WTC11 (cell line): Measurements from ENCODE around the gene FASN. TPM values are rescaled to one million over a fixed set of nuclear protein-coding genes. Genes with fewer than 3 reads are reported as not detected.

Experiments used
- ATAC-seq: fragments of 200-7000 bp; cut with Tn5 transposase; 2 replicates; pipeline ENCODE4 v1.10.0; 2021; ENCODE audit warnings: mild to moderate bottlenecking, moderate library complexity
- CTCF ChIA-PET: fragments of 300-600 bp; sonication (Branson Sonifier 250); formaldehyde crosslinking; loops from one replicate; lab custom pipeline; 2021; ENCODE audit warnings: antibody characterized with exemption; lab: Charles Lee
- POLR2A ChIA-PET: fragments of 350-600 bp; sonication (Branson Sonifier 250); formaldehyde crosslinking; loops from one replicate; lab custom pipeline; 2021; ENCODE audit warnings: antibody characterized with exemption; lab: Charles Lee
- DNase-seq: peaks from one replicate; pipeline ENCODE4 v3.0.0; 2021; ENCODE audit warnings: low spot score
- H3K27ac Mint-ChIP-seq: 2 replicates; pipeline ENCODE4 v1.8.0; 2021; ENCODE audit warnings: mixed read lengths
- H3K27me3 Mint-ChIP-seq: 2 replicates; pipeline ENCODE4 v1.8.0; 2021; ENCODE audit warnings: low read depth, mild to moderate bottlenecking, moderate library complexity, mixed read lengths
- H3K36me3 Mint-ChIP-seq: 2 replicates; pipeline ENCODE4 v1.8.0; 2021; ENCODE audit warnings: mixed read lengths
- H3K4me1 Mint-ChIP-seq: 2 replicates; pipeline ENCODE4 v1.8.0; 2022; ENCODE audit warnings: mixed read lengths
- H3K4me3 Mint-ChIP-seq: 2 replicates; pipeline ENCODE4 v1.8.0; 2021; ENCODE audit warnings: mild to moderate bottlenecking, moderate library complexity, mixed read lengths
- H3K9me3 Mint-ChIP-seq: 2 replicates; pipeline ENCODE4 v1.8.0; 2021; ENCODE audit warnings: mixed read lengths
- CBFB ChIP-seq: sonication (generic); formaldehyde crosslinking; IDR thresholded peaks from 2 replicates; pipeline ENCODE4 v1.8.1; 2022; ENCODE audit warnings: mild to moderate bottlenecking, low read depth, missing genetic modification reagents
- FOXJ3 ChIP-seq: sonication (generic); formaldehyde crosslinking; IDR thresholded peaks from 2 replicates; pipeline ENCODE4 v1.9.0; 2021; ENCODE audit warnings: missing genetic modification reagents, mild to moderate bottlenecking, borderline replicate concordance
- GABPB1 ChIP-seq: sonication (generic); formaldehyde crosslinking; IDR thresholded peaks from 2 replicates; pipeline ENCODE4 v1.8.1; 2023; ENCODE audit warnings: mild to moderate bottlenecking, missing genetic modification reagents
- JAZF1 ChIP-seq: fragments of 250-450 bp; sonication (Bioruptor Pico); IDR thresholded peaks from 2 replicates; pipeline ENCODE4 v1.9.0; 2021; ENCODE audit warnings: moderate library complexity, mild to moderate bottlenecking, inconsistent platforms
- NFATC4 ChIP-seq: fragments of 250-450 bp; sonication (Bioruptor Pico); IDR thresholded peaks from 2 replicates; pipeline ENCODE4 v1.9.0; 2021; ENCODE audit warnings: mild to moderate bottlenecking
- NFE2L1 ChIP-seq: sonication (generic); formaldehyde crosslinking; IDR thresholded peaks from 2 replicates; pipeline ENCODE4 v1.8.1; 2023; ENCODE audit warnings: missing genetic modification reagents
- NR2C2 ChIP-seq: sonication (generic); formaldehyde crosslinking; IDR thresholded peaks from 2 replicates; pipeline ENCODE4 v1.8.0; 2022; ENCODE audit warnings: mild to moderate bottlenecking, missing genetic modification reagents
- SOX15 ChIP-seq: fragments of 250-450 bp; sonication (Bioruptor Pico); IDR thresholded peaks from 2 replicates; pipeline ENCODE4 v1.9.0; 2021; ENCODE audit warnings: mild to moderate bottlenecking
- TCF7 ChIP-seq: sonication (generic); formaldehyde crosslinking; IDR thresholded peaks from 2 replicates; pipeline ENCODE4 v1.8.0; 2022; ENCODE audit warnings: mild to moderate bottlenecking, low read depth, missing genetic modification reagents, moderate library complexity
- TEAD1 ChIP-seq: sonication (generic); formaldehyde crosslinking; IDR thresholded peaks from 2 replicates; pipeline ENCODE4 v1.8.0; 2022; ENCODE audit warnings: mild to moderate bottlenecking, missing genetic modification reagents
- ZNF232 ChIP-seq: sonication (generic); formaldehyde crosslinking; IDR thresholded peaks from 2 replicates; pipeline ENCODE4 v1.8.0; 2022; ENCODE audit warnings: mild to moderate bottlenecking, missing genetic modification reagents
- total RNA-seq: library from RNA; stranded (reverse); gene quantifications from 3 replicates; pipeline ENCODE4 v1.2.3, GENCODE V29; 2021
- TF ChIP-seq, protein P1 (sequence below): fragments of 250-450 bp; sonication (Bioruptor Pico); IDR thresholded peaks from 2 replicates; pipeline ENCODE4 v1.9.0; 2021; ENCODE audit warnings: moderate library complexity, mild to moderate bottlenecking, inconsistent platforms, borderline replicate concordance
- TF ChIP-seq, protein P2 (sequence below): sonication (generic); formaldehyde crosslinking; conservative IDR thresholded peaks from 2 replicates; pipeline ENCODE4 v1.8.1; 2022; ENCODE audit warnings: mild to moderate bottlenecking, missing genetic modification reagents
- TF ChIP-seq, protein P3 (sequence below): sonication (generic); formaldehyde crosslinking; IDR thresholded peaks from 2 replicates; pipeline ENCODE4 v1.8.0; 2022; ENCODE audit warnings: missing genetic modification reagents
- TF ChIP-seq, protein P4 (sequence below): fragments of 250-450 bp; sonication (Bioruptor Pico); IDR thresholded peaks from 2 replicates; pipeline ENCODE4 v1.9.0; 2021; ENCODE audit warnings: mild to moderate bottlenecking, borderline replicate concordance
- TF ChIP-seq, protein P5 (sequence below): sonication (generic); formaldehyde crosslinking; IDR thresholded peaks from 2 replicates; pipeline ENCODE4 v1.8.0; 2022; ENCODE audit warnings: mild to moderate bottlenecking, missing genetic modification reagents
- TF ChIP-seq, protein P6 (sequence below): sonication (generic); formaldehyde crosslinking; IDR thresholded peaks from 2 replicates; pipeline ENCODE4 v1.8.0; 2022; ENCODE audit warnings: mild to moderate bottlenecking, missing genetic modification reagents
- TF ChIP-seq, protein P7 (sequence below): sonication (generic); formaldehyde crosslinking; IDR thresholded peaks from 2 replicates; pipeline ENCODE4 v1.8.1; 2023; ENCODE audit warnings: mild to moderate bottlenecking, missing genetic modification reagents, borderline replicate concordance
- TF ChIP-seq, protein P8 (sequence below): sonication (generic); formaldehyde crosslinking; IDR thresholded peaks from 2 replicates; pipeline ENCODE4 v1.8.0; 2023; ENCODE audit warnings: missing genetic modification reagents

FASN gene
- total RNA-seq, 1 experiment from 2014 or later: 742 TPM

DNA sequence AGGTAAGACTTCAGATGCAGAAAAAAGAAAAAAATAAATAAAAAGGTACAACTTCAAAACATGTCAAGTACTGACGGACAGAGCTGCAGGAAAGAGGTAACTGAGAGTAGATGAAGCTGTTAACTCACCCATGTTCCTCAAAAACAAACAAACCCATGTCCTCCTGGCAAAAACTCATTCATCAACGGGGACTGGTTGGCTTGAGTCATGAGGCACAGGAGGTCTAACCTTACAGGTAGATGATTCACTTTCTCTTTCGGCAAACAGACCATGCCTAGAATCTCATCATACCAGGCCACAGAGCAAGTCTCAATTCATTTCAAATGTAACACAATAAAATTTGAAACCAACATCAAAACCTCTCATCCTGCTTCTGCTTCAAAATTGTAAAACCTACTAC is 12.3 kb upstream of the FASN start (continued):
- TF ChIP-seq, protein P1, sequence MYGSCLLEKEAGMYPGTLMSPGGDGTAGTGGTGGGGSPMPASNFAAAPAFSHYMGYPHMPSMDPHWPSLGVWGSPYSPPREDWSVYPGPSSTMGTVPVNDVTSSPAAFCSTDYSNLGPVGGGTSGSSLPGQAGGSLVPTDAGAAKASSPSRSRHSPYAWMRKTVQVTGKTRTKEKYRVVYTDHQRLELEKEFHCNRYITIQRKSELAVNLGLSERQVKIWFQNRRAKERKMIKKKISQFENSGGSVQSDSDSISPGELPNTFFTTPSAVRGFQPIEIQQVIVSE (CRISPR knock-in tag): no peak
- no peak for TF ChIP-seq SOX15 (CRISPR knock-in tag)
- no peak for TF ChIP-seq TCF7 (CRISPR knock-in tag)
- TF ChIP-seq NFE2L1 (CRISPR knock-in tag): no peak
- TF ChIP-seq NFATC4 (CRISPR knock-in tag): no peak
- TF ChIP-seq, all 79 proteins: peak for 0

DNA sequence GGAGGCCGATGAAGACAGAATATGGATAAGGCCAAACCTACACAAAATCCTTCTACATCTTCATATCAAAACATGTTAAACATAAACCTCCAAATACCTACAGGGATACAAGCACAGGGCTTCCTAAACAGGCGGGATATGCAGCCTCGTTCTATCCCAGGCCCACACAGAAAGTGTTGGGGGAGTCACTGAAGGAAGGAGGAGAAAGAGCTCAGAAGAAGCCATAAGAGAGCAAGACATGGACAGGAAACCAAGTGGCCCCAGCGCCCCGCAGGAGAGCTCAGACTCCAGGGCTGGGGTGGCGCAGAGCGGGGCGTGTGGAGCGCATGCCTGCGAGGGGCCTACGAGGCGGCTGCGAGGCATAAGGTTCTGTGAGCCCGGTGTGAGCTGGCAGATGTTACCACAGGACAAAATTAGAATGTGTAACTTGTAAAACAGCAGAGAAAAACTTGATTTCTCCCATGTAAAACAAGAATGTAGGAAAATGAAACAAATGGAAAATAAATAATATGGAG is 11.0 kb upstream of the FASN start:
- no peak for DNase-seq
- no peak for TF ChIP-seq CBFB (CRISPR knock-in tag)
- TF ChIP-seq, protein P2, sequence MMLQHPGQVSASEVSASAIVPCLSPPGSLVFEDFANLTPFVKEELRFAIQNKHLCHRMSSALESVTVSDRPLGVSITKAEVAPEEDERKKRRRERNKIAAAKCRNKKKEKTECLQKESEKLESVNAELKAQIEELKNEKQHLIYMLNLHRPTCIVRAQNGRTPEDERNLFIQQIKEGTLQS (CRISPR knock-in tag): no peak
- TF ChIP-seq, protein P3, sequence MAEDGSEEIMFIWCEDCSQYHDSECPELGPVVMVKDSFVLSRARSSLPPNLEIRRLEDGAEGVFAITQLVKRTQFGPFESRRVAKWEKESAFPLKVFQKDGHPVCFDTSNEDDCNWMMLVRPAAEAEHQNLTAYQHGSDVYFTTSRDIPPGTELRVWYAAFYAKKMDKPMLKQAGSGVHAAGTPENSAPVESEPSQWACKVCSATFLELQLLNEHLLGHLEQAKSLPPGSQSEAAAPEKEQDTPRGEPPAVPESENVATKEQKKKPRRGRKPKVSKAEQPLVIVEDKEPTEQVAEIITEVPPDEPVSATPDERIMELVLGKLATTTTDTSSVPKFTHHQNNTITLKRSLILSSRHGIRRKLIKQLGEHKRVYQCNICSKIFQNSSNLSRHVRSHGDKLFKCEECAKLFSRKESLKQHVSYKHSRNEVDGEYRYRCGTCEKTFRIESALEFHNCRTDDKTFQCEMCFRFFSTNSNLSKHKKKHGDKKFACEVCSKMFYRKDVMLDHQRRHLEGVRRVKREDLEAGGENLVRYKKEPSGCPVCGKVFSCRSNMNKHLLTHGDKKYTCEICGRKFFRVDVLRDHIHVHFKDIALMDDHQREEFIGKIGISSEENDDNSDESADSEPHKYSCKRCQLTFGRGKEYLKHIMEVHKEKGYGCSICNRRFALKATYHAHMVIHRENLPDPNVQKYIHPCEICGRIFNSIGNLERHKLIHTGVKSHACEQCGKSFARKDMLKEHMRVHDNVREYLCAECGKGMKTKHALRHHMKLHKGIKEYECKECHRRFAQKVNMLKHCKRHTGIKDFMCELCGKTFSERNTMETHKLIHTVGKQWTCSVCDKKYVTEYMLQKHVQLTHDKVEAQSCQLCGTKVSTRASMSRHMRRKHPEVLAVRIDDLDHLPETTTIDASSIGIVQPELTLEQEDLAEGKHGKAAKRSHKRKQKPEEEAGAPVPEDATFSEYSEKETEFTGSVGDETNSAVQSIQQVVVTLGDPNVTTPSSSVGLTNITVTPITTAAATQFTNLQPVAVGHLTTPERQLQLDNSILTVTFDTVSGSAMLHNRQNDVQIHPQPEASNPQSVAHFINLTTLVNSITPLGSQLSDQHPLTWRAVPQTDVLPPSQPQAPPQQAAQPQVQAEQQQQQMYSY (CRISPR knock-in tag): no peak
- TF ChIP-seq, protein P4, sequence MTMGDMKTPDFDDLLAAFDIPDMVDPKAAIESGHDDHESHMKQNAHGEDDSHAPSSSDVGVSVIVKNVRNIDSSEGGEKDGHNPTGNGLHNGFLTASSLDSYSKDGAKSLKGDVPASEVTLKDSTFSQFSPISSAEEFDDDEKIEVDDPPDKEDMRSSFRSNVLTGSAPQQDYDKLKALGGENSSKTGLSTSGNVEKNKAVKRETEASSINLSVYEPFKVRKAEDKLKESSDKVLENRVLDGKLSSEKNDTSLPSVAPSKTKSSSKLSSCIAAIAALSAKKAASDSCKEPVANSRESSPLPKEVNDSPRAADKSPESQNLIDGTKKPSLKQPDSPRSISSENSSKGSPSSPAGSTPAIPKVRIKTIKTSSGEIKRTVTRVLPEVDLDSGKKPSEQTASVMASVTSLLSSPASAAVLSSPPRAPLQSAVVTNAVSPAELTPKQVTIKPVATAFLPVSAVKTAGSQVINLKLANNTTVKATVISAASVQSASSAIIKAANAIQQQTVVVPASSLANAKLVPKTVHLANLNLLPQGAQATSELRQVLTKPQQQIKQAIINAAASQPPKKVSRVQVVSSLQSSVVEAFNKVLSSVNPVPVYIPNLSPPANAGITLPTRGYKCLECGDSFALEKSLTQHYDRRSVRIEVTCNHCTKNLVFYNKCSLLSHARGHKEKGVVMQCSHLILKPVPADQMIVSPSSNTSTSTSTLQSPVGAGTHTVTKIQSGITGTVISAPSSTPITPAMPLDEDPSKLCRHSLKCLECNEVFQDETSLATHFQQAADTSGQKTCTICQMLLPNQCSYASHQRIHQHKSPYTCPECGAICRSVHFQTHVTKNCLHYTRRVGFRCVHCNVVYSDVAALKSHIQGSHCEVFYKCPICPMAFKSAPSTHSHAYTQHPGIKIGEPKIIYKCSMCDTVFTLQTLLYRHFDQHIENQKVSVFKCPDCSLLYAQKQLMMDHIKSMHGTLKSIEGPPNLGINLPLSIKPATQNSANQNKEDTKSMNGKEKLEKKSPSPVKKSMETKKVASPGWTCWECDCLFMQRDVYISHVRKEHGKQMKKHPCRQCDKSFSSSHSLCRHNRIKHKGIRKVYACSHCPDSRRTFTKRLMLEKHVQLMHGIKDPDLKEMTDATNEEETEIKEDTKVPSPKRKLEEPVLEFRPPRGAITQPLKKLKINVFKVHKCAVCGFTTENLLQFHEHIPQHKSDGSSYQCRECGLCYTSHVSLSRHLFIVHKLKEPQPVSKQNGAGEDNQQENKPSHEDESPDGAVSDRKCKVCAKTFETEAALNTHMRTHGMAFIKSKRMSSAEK (CRISPR knock-in tag): no peak
- TF ChIP-seq, protein P5, sequence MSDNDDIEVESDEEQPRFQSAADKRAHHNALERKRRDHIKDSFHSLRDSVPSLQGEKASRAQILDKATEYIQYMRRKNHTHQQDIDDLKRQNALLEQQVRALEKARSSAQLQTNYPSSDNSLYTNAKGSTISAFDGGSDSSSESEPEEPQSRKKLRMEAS: no peak
- TF ChIP-seq JAZF1 (CRISPR knock-in tag): no peak
- TF ChIP-seq, protein P6, sequence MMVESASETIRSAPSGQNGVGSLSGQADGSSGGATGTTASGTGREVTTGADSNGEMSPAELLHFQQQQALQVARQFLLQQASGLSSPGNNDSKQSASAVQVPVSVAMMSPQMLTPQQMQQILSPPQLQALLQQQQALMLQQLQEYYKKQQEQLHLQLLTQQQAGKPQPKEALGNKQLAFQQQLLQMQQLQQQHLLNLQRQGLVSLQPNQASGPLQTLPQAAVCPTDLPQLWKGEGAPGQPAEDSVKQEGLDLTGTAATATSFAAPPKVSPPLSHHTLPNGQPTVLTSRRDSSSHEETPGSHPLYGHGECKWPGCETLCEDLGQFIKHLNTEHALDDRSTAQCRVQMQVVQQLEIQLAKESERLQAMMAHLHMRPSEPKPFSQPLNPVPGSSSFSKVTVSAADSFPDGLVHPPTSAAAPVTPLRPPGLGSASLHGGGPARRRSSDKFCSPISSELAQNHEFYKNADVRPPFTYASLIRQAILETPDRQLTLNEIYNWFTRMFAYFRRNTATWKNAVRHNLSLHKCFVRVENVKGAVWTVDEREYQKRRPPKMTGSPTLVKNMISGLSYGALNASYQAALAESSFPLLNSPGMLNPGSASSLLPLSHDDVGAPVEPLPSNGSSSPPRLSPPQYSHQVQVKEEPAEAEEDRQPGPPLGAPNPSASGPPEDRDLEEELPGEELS (CRISPR knock-in tag): no peak
- TF ChIP-seq GABPB1 (CRISPR knock-in tag): no peak
- TF ChIP-seq ZNF232 (CRISPR knock-in tag): no peak
- TF ChIP-seq, protein P7, sequence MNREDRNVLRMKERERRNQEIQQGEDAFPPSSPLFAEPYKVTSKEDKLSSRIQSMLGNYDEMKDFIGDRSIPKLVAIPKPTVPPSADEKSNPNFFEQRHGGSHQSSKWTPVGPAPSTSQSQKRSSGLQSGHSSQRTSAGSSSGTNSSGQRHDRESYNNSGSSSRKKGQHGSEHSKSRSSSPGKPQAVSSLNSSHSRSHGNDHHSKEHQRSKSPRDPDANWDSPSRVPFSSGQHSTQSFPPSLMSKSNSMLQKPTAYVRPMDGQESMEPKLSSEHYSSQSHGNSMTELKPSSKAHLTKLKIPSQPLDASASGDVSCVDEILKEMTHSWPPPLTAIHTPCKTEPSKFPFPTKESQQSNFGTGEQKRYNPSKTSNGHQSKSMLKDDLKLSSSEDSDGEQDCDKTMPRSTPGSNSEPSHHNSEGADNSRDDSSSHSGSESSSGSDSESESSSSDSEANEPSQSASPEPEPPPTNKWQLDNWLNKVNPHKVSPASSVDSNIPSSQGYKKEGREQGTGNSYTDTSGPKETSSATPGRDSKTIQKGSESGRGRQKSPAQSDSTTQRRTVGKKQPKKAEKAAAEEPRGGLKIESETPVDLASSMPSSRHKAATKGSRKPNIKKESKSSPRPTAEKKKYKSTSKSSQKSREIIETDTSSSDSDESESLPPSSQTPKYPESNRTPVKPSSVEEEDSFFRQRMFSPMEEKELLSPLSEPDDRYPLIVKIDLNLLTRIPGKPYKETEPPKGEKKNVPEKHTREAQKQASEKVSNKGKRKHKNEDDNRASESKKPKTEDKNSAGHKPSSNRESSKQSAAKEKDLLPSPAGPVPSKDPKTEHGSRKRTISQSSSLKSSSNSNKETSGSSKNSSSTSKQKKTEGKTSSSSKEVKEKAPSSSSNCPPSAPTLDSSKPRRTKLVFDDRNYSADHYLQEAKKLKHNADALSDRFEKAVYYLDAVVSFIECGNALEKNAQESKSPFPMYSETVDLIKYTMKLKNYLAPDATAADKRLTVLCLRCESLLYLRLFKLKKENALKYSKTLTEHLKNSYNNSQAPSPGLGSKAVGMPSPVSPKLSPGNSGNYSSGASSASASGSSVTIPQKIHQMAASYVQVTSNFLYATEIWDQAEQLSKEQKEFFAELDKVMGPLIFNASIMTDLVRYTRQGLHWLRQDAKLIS (CRISPR knock-in tag): no peak
- TF ChIP-seq TEAD1: no peak
- TF ChIP-seq FOXJ3 (CRISPR knock-in tag): no peak
- TF ChIP-seq, protein P8, sequence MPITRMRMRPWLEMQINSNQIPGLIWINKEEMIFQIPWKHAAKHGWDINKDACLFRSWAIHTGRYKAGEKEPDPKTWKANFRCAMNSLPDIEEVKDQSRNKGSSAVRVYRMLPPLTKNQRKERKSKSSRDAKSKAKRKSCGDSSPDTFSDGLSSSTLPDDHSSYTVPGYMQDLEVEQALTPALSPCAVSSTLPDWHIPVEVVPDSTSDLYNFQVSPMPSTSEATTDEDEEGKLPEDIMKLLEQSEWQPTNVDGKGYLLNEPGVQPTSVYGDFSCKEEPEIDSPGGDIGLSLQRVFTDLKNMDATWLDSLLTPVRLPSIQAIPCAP: no peak
- no peak for TF ChIP-seq NR2C2 (CRISPR knock-in tag)
- TF ChIP-seq NFATC4 (CRISPR knock-in tag): no peak

More for the DNA sequence above, 11.0 kb upstream of the FASN start:
- Mint-ChIP-seq H3K27ac (no peak overlapping the region; the same call in 1 of the 2 replicates), H3K4me1 (peaks cover 28% of the 10 kb centered on the region), H3K27me3 (peaks cover 62% of the 10 kb centered on the region), H3K36me3 (no peaks in the 10 kb centered on the region), H3K9me3 (no peaks in the 10 kb centered on the region), H3K4me3 (no peak overlapping the region)
- no peak for ATAC-seq
- ChIA-PET POLR2A (no interaction called here), CTCF (interaction anchor here (0.7 to 1.5 kb wide), 4 partner anchors 45 to 87 kb away, joined by 3 to 6 read pairs (median 4); partner anchors contain the start of gene DCXR)
